Adrenal gland (tissue), 5 donors: Measurements from ENCODE around the gene TOMM5.

Experiments used
- POLR2A ChIP-seq, 2 donors: fragments of 450-650 bp; IDR thresholded peaks; one replicate each; pipeline ENCODE4 v1.6.1; 2017; ENCODE audit warnings: antibody characterized with exemption in 2 of 2, mild to moderate bottlenecking in 2 of 2, moderate library complexity in 1 of 2
- TF ChIP-seq, protein P1 (sequence below), 6 experiments: fragments of 450-650 bp in 4 of 6; fragments of 200-600 bp in 2 of 6; sonication (generic) in 1 of 6; IDR thresholded peaks; 1 replicate in 5 of 6; 2 replicates in 1 of 6; pipeline versions ENCODE4 v1.5.1 to v1.8.0; 2016 to 2021; ENCODE audit warnings: antibody characterized with exemption in 6 of 6, mild to moderate bottlenecking in 2 of 6, moderate library complexity in 1 of 6
- donor health status: DM: no; HTN: no; CAD: no.

DNA sequence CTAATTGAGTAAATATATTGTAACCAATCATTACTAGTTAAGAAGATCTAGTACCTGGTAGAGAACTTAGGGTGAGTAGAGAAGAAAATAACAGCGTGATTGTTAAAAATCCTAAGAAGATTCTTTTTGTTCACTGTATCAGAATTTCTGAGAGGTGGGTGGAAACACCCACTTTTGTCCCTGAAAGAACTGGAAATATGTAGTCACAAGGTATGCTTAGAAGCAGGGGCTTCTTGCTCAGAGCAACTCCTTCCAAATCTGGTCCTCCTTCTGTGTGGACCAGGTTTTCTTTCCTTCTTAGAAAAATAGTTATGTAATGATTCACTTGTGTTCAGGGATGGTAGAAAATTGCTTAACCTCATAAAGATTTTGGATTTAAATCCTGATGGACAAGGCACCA, 11.9 kb upstream of the TOMM5 start:
- TF ChIP-seq, protein P1, sequence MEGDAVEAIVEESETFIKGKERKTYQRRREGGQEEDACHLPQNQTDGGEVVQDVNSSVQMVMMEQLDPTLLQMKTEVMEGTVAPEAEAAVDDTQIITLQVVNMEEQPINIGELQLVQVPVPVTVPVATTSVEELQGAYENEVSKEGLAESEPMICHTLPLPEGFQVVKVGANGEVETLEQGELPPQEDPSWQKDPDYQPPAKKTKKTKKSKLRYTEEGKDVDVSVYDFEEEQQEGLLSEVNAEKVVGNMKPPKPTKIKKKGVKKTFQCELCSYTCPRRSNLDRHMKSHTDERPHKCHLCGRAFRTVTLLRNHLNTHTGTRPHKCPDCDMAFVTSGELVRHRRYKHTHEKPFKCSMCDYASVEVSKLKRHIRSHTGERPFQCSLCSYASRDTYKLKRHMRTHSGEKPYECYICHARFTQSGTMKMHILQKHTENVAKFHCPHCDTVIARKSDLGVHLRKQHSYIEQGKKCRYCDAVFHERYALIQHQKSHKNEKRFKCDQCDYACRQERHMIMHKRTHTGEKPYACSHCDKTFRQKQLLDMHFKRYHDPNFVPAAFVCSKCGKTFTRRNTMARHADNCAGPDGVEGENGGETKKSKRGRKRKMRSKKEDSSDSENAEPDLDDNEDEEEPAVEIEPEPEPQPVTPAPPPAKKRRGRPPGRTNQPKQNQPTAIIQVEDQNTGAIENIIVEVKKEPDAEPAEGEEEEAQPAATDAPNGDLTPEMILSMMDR (IDR thresholded peaks at IDR 0.05), result no peak
- TF ChIP-seq POLR2A (IDR thresholded peaks at IDR 0.05), result no peak
